GM18508 (cell line): ENCODE data around the gene ITPA.

Source experiments
- ATAC-seq: cut with Tn5 transposase; IDR thresholded peaks from one replicate; pipeline ENCODE4 v1.9.1; 2021; ENCODE audit warnings: moderate number of reproducible peaks; ENCODE audit not compliant: insufficient read depth, unreplicated experiment

Gene ITPA

DNA sequence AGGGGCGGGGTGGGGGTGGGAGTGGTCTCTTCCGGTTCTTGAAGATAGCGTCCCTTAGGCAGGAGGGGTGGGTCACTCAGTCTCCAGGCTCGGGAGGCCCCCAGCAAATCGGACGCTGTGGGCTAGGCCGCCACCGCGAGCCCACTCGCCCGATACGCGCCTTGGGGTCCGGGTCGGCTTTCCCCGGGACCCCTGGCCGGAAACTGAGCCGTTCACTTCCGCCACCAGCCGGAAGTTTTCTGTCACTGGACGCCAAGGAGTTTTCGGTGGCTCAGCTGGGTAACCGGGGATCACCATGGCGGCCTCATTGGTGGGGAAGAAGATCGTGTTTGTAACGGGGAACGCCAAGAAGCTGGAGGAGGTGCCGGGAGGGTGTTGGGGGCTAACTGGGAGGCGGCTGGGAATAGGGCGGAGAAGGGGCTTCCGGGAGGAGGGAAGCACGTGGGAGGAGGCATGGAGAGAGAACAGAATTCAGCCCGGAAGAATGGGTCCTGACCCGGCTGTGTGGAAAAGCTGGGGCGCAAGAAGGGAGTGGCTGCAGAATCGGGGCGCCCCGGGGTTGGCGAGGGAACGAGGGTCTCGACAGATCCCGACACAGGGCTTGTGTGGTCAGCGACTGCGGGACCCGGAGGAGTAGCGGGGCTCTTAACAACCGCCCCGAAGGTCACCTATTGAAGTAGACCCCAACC lies at the start of gene ITPA:
Gene ITPA, plus strand, starts transcription at position 242 of the 689 bp plus-strand sequence. Its CDS starts 54 bp downstream, at position 296.
- no peak for ATAC-seq

GRCh38 chr20:3160418-3160817 lies 48.9 kb upstream of the ITPA start:
- no peak for ATAC-seq

DNA sequence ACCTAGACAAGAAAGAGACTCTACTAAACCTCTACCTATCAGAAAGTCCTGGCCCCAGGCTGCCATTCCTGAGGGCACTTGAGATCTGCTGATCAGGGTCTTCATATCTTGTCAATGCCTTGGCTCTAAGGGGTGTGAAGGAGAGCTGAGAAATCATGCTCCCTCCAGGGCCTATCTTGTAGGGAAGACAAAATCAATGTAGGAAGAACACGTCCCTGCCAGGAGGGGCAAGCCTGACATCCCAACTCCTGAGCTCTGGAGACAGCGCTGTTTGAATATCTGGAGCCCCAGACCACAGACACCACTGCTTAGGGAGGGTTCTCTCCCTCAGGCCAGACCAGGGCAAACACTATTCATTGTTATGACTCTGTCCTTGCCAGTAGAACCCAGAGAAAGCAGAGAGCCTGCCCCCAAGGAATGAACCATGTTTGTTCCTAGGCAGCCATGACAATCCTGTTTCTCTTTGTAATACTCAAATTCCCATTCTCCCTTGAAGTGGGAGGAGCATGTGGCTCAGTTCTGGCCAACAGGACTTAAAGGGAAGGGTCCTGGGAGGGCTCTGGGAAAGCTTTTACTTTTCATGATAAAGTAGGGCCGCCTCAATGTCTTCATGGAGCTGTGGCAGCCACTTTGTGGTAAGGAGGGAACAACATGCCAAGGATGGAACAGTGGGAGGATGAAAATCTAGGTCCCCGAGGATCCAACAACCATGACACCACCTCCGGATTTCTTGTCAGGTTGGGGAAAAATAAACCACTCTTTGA lies 47.8 kb upstream of the ITPA start:
- ATAC-seq = no peak

GRCh38 chr20:3162080-3162611 lies 47.2 kb upstream of the ITPA start:
- no peak for ATAC-seq

GRCh38 chr20:3163099-3164042 lies 45.9 kb upstream of the ITPA start:
- ATAC-seq = no peak

DNA sequence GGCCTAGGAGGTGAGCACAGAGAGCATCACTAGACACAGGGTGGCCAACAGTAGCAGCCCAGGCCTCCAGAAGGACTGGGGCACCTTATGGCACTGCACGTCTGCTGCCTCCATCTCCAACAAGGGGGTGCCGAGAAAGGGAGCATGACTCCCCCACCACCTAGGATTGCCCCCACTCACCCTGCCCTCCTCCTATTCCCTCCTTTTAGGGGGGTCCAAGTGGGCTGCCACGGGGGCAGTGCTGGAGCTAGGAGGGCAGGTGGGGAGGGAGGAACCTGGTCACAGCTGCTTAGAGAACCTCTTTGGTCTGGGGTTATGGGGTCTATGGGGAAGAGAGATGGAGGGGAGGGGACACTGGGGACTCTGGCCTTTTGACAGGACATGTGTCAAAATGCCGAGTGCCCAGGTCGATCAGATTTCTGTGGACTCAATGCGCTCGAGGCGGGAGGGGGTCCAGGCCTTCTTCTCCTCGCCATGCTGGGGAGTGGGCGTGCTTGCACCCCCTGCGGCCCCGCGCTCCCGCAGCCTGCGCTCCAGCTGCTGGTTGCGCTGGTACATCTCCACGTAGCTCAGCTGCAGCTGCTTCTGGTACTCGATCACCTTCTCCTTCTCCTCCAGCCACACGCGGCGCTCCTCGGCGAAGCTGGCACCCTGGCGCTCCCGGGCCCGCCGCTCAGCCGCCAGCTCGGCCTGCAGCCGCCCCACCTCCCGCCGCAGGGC lies 45.1 kb upstream of the ITPA start:
- no peak for ATAC-seq

GRCh38 chr20:3164763-3165410 lies 44.4 kb upstream of the ITPA start:
- ATAC-seq = no peak

GRCh38 chr20:3165473-3166337 lies 43.6 kb upstream of the ITPA start:
- no peak for ATAC-seq

- ATAC-seq = no peak
Measured at GRCh38 chr20:3166338-3166912, 42.9 kb upstream of the ITPA start.

DNA sequence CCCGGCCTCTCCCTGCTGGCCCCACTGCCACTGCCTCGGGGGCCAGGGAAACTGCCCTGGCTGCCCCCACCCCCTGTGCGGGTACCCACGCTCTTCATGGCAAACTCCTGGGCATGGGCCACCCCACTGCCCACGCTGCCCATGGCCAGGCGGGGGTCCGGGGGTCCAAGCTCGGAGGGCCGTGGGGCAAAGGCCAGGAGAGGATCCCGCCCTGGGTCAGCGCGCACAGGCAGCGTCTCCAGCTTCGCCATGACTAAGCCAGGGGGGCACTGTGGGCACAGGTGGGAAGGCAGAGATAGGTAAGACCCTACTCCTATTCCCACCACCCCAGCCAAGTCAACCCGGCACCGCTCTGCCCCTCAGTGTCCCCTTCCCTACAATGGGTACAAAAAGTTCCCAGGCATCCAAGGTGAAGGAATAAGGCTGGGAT lies 42.4 kb upstream of the ITPA start:
- ATAC-seq = no peak

GRCh38 chr20:3167738-3168078 lies 41.6 kb upstream of the ITPA start:
- ATAC-seq = no peak

- ATAC-seq = no peak
Measured at GRCh38 chr20:3168079-3168828, 41.0 kb upstream of the ITPA start.

DNA sequence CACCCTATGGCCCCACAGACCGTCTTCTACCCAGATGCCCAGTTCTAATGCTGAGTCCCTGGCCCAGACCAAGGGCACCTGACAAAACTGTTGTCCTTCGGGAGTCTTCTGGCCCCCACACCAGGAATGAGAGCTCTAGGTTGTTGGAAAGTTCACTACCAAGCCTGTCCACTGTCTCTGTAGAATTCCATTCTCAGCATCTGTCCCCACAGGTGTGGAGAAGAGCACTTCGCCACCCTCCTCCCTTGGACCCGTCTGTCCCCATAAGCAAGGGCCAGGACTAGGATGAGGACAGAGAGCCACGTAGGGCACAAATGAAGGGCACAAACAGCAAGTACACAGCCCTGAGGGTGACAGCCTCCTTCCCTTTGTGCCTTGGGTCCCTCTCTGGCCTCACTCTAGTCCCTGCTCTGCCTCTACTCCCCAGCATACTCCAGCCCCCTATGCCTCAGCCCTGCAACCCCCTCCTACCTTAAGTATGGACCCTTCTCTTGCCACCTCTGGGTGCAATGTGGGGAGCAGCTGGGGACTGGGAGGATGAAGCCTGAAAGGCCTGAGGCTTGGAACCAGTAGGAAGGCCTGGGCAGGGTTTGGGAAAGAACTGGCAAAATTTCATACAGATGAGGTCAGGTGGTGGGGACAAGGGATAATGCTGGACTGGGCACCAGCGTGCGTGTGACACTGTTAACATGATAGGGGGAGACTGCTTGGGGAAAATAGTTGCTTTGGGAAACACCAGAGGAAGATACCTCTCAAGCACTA lies 40.3 kb upstream of the ITPA start:
- no peak for ATAC-seq

GRCh38 chr20:3171391-3172125 lies 37.7 kb upstream of the ITPA start:
- no peak for ATAC-seq

DNA sequence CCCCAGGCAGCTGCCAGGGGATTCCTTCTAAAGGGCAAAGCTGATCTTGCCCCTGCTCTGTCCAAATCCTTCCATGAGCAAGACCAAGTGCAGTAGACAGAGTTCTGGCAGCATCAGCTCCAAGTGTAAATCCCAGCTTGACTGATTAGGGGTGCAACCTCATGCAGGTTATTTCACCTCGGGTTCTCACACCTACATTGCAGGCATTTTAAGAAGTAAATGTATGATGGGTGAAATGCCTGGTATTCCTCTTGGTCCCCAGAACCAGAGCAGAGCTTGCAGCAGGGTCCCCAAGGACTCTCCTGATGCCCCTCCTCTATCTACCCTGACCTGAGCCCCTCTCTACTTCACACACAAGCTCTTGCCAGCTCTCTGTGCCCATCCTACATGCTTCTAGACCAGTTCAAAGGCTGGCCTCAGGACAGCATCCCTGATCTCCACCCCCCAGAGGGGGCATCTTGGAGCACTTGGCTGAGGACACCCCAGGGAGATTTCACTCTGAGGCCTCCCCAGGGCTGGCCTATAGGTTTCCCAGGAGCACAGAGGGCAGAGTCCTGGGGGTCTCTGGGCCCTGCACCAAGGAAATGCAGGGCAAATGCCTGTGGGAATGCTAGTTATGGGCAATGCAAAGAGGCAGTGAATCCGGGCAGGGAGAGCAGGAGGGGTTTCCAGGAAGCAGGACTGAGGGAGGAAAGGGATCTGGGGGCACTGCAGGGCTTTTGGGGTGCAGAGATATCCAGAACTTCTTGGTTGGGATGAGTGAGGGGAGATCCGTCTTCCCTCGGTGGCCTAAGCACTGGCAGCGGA lies 37.0 kb upstream of the ITPA start:
- ATAC-seq = no peak
